GM10248 (cell line): Measurements from ENCODE around the gene SF1.
A peak's percentile ranks its signal among the peaks of the same experiment; 100 is the strongest.

Experiments used
- CTCF ChIA-PET: fragments of 300-600 bp; sonication (Branson Sonifier 250); formaldehyde crosslinking; extraction: SDS; loops from one replicate; lab custom pipeline; 2021; ENCODE audit warnings: antibody characterized with exemption; lab: Yijun Ruan, JAX
- POLR2A ChIA-PET: fragments of 350-650 bp; sonication (Branson Sonifier 250); formaldehyde crosslinking; extraction: SDS; loops from one replicate; lab custom pipeline; 2020; ENCODE audit warnings: antibody characterized with exemption; lab: Yijun Ruan, JAX
- DNase-seq: peaks from one replicate; pipeline ENCODE4 v3.0.0; 2012; ENCODE audit errors: extremely low spot score
- CTCF ChIP-seq: IDR thresholded peaks from 2 replicates; pipeline ENCODE4 v1.5.1; 2012; ENCODE audit warnings: mild to moderate bottlenecking, low read depth; ENCODE audit errors: extremely low read depth, missing control alignments, control extremely low read depth

Gene SF1

DNA sequence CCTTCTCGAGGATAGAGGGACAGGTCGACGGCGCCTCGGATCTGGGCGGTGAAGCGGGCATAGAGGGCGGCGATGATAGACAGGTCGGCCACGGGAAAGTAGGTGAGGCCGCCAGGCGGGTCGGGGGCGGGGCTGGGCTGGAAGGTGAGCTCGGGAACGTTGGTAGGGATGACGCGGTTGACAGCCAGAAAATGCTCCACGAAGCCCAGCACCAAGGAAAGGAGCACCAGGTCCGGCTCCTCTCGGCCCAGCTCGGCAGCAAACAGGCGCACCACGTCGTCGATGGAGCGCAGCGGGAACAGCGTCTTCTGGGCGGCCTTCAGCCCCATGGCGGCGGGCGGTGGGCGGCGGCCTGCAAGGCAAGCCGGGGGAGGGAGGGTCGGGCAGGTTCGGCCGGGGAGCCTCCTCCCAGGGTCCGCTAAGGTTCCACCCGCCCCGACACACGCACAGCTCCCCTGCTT is 31.5 kb upstream of the SF1 start:
- ChIA-PET CTCF (interaction anchor here (1.6 to 2.1 kb wide), 2 partner anchors 38 to 84 kb away, joined by 4 read pairs; no protein-coding TSS in a partner anchor), POLR2A (no interaction called here)
- peak; percentile 40 for DNase-seq
- no peak for TF ChIP-seq CTCF

GRCh38 chr11:64805481-64805880 is 27.1 kb upstream of the SF1 start:
- TF ChIP-seq CTCF, result no peak
- DNase-seq, result no peak
- CTCF ChIA-PET, result interaction anchor here (1.1 kb wide), 1 partner anchor 37 kb away, joined by 3 read pairs; no protein-coding TSS in a partner anchor
- POLR2A ChIA-PET, result no interaction called here

GRCh38 chr11:64804346-64805210 is 26.2 kb upstream of the SF1 start:
- peak; percentile 2 for TF ChIP-seq CTCF
- CTCF ChIA-PET, result interaction anchor here (1.1 to 8.5 kb wide), 4 partner anchors 18 to 83 kb away, joined by 3 to 49 read pairs (median 6); no protein-coding TSS in a partner anchor
- no peak for DNase-seq
- POLR2A ChIA-PET, result no interaction called here

GRCh38 chr11:64803846-64804345 is 25.6 kb upstream of the SF1 start:
- no peak for DNase-seq
- ChIA-PET POLR2A (no interaction called here), CTCF (interaction anchor here (1.1 to 8.5 kb wide), 4 partner anchors 17 to 84 kb away, joined by 3 to 49 read pairs (median 6); no protein-coding TSS in a partner anchor)
- TF ChIP-seq CTCF, result no peak

DNA sequence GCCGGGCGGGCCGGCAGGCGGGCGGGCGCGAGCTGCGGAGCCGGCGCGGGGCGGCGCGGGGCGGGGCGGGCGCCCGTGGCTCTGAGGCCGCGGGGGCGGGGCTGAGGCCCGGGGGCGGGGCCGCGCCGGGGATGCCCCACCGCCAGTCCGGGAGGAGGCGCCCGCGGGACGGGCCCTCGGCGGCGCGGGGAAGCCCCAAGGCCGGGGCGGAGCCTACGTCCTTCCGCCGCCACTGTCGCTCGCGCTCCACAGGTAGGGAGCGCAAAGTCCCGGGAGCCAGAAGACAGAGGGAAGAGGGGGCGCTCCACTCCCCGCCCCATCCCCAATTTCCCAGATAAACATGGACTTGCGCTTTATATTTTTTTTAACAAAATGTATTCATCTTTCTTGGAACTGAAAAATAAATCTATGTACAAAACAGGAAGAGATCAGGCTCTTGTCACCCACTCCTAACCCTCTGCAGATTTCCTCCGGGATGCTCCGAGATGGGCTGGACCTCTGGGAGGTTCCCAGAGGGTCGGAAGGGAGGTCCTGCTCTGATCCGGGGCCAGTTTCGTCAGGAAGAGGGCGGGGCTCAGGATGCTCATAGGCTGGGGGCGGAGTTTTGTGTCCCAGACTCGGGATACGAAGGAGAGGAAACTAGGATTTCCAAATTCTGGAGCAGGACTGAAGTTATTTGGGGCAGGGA is 25.0 kb upstream of the SF1 start, which contains the start of gene MAP4K2:
Gene MAP4K2, minus strand, starts transcription at position 57 of the 688 bp plus-strand sequence. CDS start 65 bp downstream, outside the sequence.
- peak; percentile 98 for DNase-seq
- TF ChIP-seq CTCF, result peak; percentile 20
- ChIA-PET CTCF (interaction anchor here (0.9 to 8.5 kb wide), 6 partner anchors 10 to 211 kb away, joined by 3 to 49 read pairs (median 4); partner anchors contain the start of gene ARL2), POLR2A (interaction anchor here (0.9 kb wide), 1 partner anchor 66 kb away, joined by 4 read pairs; no protein-coding TSS in a partner anchor)
